Neural crest cell (in vitro differentiated cells): ENCODE data around the gene ENTPD2. TPM values are rescaled to one million over a fixed set of nuclear protein-coding genes. Genes with fewer than 3 reads are reported as not detected.

Source experiments
- DNase-seq: peaks from one replicate; pipeline ENCODE4 v3.0.0; 2021; ENCODE audit warnings: low read depth, mixed read lengths, low spot score
- H3K27ac Mint-ChIP-seq: one replicate; pipeline ENCODE4 v1.8.0; 2021; ENCODE audit warnings: mild to moderate bottlenecking, mixed read lengths; ENCODE audit not compliant: unreplicated experiment
- H3K27me3 Mint-ChIP-seq: 2 replicates; pipeline ENCODE4 v1.8.0; 2021; ENCODE audit warnings: low read depth, mild to moderate bottlenecking, mixed read lengths
- H3K36me3 Mint-ChIP-seq: 2 replicates; pipeline ENCODE4 v1.8.0; 2021; ENCODE audit warnings: low read depth, mild to moderate bottlenecking, mixed read lengths
- H3K4me1 Mint-ChIP-seq: 2 replicates; pipeline ENCODE4 v1.8.0; 2021; ENCODE audit warnings: mixed read lengths
- H3K4me3 Mint-ChIP-seq: one replicate; pipeline ENCODE4 v1.8.0; 2021; ENCODE audit warnings: mild to moderate bottlenecking, mixed read lengths
- H3K9me3 Mint-ChIP-seq: 2 replicates; pipeline ENCODE4 v1.8.0; 2021; ENCODE audit warnings: mixed read lengths
- total RNA-seq: library from RNA; stranded (reverse); gene quantifications from 2 replicates; pipeline ENCODE4 v1.2.1, GENCODE V29; 2021
- TF ChIP-seq, protein P1 (sequence below): fragments of 200-600 bp; sonication (generic); conservative IDR thresholded peaks from 2 replicates; pipeline ENCODE4 v1.5.0; 2021; ENCODE audit warnings: antibody characterized with exemption, mild to moderate bottlenecking

ENTPD2 gene
- total RNA-seq, 1 donor from 2014 or later = not detected

DNA sequence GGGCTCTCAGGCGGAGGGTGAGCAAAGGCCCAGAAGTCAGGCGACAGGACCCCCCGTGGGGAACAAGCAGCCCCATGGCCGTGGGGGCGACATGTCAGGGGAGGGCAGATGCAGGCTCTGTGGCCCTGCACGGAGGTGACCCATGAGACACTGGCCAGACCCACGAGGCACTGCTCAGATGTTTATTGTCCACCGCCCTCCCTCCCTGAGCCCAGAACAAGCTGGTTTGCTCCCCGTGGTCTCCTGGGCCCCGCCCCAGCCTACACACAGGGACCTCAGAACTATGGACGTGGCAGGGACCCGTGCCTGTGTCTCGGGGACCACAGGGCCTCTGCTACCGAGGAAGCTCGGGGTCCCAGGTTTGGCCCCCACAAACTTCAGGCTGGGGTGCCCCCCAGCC is 23.9 kb downstream of the ENTPD2 start:
- TF ChIP-seq, protein P1, sequence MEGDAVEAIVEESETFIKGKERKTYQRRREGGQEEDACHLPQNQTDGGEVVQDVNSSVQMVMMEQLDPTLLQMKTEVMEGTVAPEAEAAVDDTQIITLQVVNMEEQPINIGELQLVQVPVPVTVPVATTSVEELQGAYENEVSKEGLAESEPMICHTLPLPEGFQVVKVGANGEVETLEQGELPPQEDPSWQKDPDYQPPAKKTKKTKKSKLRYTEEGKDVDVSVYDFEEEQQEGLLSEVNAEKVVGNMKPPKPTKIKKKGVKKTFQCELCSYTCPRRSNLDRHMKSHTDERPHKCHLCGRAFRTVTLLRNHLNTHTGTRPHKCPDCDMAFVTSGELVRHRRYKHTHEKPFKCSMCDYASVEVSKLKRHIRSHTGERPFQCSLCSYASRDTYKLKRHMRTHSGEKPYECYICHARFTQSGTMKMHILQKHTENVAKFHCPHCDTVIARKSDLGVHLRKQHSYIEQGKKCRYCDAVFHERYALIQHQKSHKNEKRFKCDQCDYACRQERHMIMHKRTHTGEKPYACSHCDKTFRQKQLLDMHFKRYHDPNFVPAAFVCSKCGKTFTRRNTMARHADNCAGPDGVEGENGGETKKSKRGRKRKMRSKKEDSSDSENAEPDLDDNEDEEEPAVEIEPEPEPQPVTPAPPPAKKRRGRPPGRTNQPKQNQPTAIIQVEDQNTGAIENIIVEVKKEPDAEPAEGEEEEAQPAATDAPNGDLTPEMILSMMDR = no peak
- H3K4me3 Mint-ChIP-seq = peak overlapping the region; percentile 76
- H3K4me1 Mint-ChIP-seq = peaks cover 8% of the 10 kb centered on the region
- no peak overlapping the region for H3K27ac Mint-ChIP-seq
- DNase-seq = no peak
- no peaks in the 10 kb centered on the region for H3K9me3 Mint-ChIP-seq
- H3K36me3 Mint-ChIP-seq = no peaks in the 10 kb centered on the region
- H3K27me3 Mint-ChIP-seq = no peaks in the 10 kb centered on the region

DNA sequence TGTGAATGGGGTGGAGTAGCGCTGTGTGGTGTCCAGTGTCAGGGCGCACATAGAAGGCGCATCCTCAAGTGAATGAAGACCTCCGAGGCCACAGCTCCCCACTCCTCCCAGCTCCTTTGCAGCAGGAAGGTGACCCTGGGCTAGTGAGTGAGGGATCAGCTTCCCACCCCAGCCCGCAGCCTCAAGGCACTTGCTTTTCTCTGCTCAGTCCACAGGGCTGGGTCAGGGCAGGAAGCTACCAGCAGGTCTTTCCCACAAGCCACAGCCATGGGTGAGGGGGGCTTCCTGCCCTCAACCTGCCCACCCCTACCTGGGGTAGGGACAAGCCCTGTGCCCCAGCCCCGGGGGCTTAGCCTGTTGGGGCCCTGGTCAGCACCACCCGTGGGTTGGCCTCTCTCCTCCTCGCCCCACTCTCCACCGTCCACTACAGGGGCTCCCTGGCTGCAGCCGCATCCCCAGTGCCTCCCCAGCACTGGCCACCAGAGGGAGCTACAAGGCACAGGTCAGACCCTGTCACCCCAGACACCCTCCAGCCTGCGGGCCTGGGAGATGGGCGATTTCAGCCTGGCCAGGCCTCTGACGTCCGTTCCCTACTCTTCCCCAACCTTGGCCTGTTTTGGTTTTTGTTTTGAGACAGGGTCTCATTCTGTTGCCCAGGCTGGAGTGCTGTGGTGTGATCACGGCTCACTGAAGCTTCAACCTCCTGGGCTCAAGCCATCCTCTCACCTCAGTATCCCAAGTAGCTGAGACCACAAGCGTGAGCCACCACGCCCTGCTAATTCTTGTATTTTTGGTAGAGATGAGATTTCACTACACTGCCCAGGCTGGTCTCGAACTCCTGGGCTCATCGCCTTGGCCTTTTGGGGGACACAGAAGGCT is 24.6 kb downstream of the ENTPD2 start:
- no peaks in the 10 kb centered on the region for H3K9me3 Mint-ChIP-seq
- peaks cover 8% of the 10 kb centered on the region for H3K4me1 Mint-ChIP-seq
- TF ChIP-seq, protein P1 = peak; percentile 85
- H3K4me3 Mint-ChIP-seq = peak overlapping the region; percentile 76
- peak; percentile 89 for DNase-seq
- H3K27me3 Mint-ChIP-seq = no peaks in the 10 kb centered on the region
- H3K36me3 Mint-ChIP-seq = no peaks in the 10 kb centered on the region
- no peak overlapping the region for H3K27ac Mint-ChIP-seq

DNA sequence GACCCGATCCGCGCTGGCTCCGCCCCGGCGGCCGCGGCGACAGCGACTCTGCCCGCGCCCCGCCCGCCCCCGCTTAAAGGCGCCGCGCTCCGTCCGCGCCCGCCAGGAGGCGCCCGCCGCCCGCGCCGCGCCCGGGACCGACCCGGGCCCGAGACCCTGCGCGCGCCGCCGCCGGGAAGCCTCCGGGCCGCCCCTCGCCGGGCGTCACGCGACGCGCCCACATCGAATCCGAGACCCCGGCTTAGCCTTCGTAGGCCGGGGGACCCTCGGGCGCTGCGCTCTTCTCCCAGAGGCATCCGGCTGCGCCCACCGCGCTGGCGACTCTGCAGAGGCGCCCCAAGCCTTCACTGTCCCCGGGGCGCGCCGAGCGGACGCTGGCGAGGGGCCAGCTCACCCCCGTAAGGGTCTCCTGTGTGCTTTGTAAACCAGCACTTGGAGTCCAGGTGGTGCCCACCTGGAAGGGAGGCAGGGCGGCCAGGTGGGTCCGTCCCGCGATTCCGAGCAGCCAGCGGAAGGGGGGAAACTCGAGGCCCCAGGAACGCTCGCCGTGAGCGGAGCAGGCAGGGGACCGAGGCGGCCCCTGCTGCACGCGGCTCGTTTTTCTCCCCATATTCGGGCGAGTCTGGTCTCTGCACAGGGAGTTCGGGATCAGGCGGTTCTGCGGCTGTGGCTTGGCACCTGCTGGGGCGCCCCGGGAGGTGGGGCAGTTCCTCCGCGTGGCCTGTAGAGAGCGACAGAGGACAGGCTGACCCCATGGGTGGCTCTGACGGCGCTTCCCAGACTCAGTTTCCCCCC is 25.4 kb downstream of the ENTPD2 start:
- no peaks in the 10 kb centered on the region for H3K9me3 Mint-ChIP-seq

DNA sequence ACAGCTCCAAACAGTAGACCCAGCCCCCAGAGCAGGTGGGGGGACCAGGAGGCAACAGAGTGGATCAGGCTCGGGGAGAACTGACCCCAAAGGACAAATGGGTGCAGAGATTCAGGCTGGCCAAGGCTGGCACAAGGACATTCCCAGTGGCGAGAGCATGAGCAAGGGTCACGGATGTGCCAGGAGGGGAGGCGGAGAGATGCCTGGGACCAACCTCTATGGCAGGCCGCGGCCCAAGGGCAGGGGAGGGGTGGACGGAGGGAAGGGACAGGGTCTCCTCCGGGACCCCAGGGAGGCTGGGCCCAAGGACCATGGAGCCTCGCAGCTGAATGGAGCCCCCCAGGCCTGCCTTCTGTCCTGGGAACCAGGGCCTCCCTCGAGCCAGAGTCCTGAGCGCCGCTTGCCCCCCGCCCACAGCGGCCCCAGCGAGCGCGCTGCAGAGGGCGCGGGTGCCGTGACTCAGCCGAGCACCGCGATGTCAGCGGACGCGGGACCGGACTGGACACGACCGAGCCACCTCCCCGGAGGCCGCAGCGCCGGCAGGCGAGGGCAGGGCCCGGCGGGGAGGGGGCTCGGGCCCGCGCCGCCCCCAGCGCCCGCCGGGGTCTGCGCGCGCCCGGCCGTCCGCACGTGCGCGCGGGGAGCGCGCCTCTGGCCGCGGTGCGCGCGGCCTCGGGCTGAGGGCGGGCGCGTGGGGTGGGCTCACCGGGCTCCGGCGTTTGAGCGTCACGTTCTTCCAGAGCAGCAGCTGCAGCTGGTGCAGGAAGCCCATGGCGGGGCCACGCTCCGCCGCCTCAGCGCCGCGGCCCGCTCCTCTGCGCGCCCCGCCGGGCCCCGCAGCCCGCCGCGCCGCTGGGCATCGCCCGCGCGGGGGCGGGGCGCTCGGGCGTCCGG is 26.2 kb downstream of the ENTPD2 start, which contains the start of gene ABCA2:
Gene ABCA2, minus strand, starts transcription at position 869 of the 894 bp plus-strand sequence. Its CDS starts 97 bp downstream, at position 772.
- Mint-ChIP-seq H3K9me3 (no peaks in the 10 kb centered on the region), H3K36me3 (no peaks in the 10 kb centered on the region), H3K27ac (no peak within 1 kb of the TSS), H3K4me1 (peaks cover 13% of the 10 kb centered on the region), H3K4me3 (peak within 1 kb of the TSS; percentile 84), H3K27me3 (no peaks in the 10 kb centered on the region)
- peak; percentile 28 for DNase-seq
- TF ChIP-seq, protein P1 = no peak

More for the DNA sequence above, 25.4 kb downstream of the ENTPD2 start:
- no peaks in the 10 kb centered on the region for H3K27me3 Mint-ChIP-seq
- peaks cover 8% of the 10 kb centered on the region for H3K4me1 Mint-ChIP-seq
- peak; percentile 57 for DNase-seq
- TF ChIP-seq, protein P1 = peak; percentile 33
- H3K27ac Mint-ChIP-seq = no peak overlapping the region
- peak overlapping the region; percentile 76 for H3K4me3 Mint-ChIP-seq
- no peaks in the 10 kb centered on the region for H3K36me3 Mint-ChIP-seq

DNA sequence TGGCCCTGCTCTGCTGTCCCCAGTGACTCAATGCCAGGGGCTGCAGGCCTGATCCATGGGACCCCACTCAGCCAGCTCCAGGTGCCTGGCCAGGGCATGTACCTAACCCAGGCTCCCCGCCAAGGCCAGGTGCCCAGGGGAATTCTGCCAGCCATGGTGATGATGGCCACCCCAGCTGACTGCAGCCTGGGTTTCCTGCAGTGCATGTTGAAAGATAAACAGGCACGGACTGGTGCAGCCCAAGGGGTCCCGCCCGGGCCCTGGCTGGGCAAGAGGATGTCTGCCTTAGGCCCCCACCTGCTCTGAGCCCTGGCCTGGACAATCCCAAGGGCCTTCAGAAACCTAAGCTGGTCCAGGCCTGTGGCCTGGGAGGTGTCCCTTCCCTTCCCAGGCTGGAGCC is 27.0 kb downstream of the ENTPD2 start:
- TF ChIP-seq, protein P1 = no peak
- H3K27ac Mint-ChIP-seq = no peak overlapping the region
- H3K4me3 Mint-ChIP-seq = peak overlapping the region; percentile 84
- H3K27me3 Mint-ChIP-seq = no peaks in the 10 kb centered on the region
- DNase-seq = no peak
- H3K4me1 Mint-ChIP-seq = peaks cover 13% of the 10 kb centered on the region
- H3K9me3 Mint-ChIP-seq = no peaks in the 10 kb centered on the region
- no peaks in the 10 kb centered on the region for H3K36me3 Mint-ChIP-seq
